Measurements from ENCODE around the gene RECQL5.
A peak's percentile ranks its signal among the peaks of the same experiment; 100 is the strongest.
"Not testable (repeated sequence)": the region's sequence is repeated elsewhere in the genome, so short reads cannot be mapped to it uniquely, and the experiment has no call there.

The RECQL5 gene

GRCh38 chr17:75602644-75603043, 64.3 kb downstream of the RECQL5 start:
- FAIRE-seq (no peak), DNase-seq (ENCODE audit: insufficient read length, low spot score) (no peak)
- TF ChIP-seq POLR2A (IDR thresholded peaks at IDR 0.05; ENCODE audit: low read depth, low read length), result no peak

GRCh38 chr17:75601057-75601987, 65.6 kb downstream of the RECQL5 start:
- DNase-seq (ENCODE audit: insufficient read length, low spot score) (peak; percentile 88), FAIRE-seq (no peak)
- TF ChIP-seq POLR2A (IDR thresholded peaks at IDR 0.05; ENCODE audit: low read depth, low read length), result no peak

DNA sequence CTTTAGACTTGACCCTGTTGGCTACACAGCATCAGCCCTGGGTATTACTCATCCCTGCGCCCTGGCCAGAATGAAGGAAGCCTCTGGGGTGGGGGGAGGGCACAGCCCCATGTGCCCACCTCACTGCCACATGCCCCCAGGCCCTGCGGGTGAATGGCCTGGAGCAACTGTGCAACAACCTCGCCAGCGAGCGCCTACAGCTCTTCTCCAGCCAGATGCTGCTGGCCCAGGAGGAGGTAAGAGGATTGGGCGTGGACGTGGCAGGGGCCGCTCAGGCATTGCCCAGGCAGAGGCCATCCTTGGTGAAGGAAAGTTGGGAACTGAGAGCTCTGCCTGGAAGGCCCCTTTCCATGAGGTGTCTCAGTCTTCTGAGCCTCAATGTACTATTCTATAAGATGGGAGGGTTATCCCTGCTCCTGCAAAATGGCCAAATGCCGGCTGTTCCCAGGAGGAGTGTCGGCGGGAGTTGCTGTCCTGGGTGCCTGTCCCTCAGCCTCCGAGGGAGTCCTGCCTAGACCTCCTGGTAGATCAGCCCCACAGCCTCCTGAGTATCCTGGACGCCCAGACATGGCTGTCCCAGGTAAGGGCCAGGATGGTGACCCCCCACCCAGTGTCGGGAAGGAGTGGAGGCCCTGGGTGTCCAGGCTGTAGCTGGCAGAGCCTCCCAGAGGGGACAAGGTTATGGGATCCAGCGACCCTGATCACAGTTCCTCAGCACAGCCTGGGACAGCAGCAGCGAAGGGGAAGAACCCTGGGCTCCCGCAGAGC, 70.5 kb downstream of the RECQL5 start:
- TF ChIP-seq POLR2A (IDR thresholded peaks at IDR 0.05; ENCODE audit: low read depth, low read length), result no peak
- DNase-seq (ENCODE audit: insufficient read length, low spot score) (no peak), FAIRE-seq (no peak)

GRCh38 chr17:75595920-75596313, 71.0 kb downstream of the RECQL5 start:
- TF ChIP-seq POLR2A (IDR thresholded peaks at IDR 0.05; ENCODE audit: low read depth, low read length), result 0 out of 2 replicates have a peak, but pooled peaks have one; percentile 15
- no peak for FAIRE-seq
- no peak for DNase-seq (ENCODE audit: insufficient read length, low spot score)

- TF ChIP-seq POLR2A (IDR thresholded peaks at IDR 0.05; ENCODE audit: low read depth, low read length), result no peak
- FAIRE-seq (no peak), DNase-seq (ENCODE audit: insufficient read length, low spot score) (no peak)
Measured at GRCh38 chr17:75595284-75595919, 71.6 kb downstream of the RECQL5 start.

DNA sequence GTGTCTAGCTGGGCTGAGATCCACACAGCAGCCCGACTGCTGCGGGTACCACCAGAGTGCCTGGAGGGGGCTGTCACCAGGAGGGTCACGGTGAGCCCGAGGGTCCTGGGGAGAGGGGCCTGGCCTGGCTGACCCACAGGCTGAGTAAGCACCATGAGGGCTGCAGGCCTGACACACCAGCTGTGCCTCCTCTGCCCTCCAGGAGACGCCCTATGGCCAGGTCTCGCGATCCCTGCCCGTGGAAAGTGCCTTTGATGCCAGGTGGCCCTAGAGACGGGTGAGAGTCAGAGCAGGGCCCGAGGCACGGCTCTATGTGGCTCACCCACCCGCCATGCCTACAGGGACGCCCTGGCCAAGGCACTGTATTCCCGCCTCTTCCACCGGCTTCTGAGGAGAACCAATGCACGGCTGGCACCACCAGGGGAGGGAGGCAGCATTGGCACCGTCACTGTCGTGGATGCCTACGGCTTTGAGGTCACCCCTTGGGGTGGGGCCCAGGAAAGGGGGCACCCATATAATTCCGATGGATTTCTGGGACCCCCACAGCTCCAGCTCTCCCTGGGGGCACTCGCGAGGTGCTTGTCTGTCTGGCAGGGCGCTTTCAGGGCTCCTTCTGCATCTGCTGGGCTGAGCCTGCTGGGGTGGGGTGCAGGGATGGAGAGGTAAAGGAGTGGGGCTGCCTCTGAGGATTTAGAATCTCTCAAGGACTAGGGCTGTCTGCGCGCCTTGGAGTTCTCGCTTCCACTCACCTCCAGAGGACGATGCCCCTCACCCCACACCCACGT, 72.3 kb downstream of the RECQL5 start:
- TF ChIP-seq POLR2A (IDR thresholded peaks at IDR 0.05; ENCODE audit: low read depth, low read length), result no peak
- no peak for FAIRE-seq
- no peak for DNase-seq (ENCODE audit: insufficient read length, low spot score)

DNA sequence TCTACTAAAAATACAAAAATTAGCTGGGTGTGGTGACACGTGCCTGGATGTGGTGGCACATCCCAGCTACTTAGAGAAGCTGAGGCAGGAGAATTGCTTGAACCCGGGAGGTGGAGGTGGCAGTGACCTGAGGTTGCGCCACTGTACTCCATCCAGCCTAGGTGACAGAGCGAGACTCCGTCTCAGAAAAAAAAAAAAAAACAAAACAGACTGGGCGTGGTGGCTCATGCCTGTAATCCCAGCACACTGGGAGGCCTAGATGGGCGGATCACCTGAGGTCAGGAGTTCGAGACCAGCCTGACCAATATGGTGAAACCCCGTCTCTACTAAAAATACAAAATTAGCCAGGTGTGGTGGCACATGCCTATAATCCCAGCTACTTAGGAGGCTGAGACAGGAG, 73.5 kb downstream of the RECQL5 start:
- DNase-seq (ENCODE audit: insufficient read length, low spot score); FAIRE-seq: not testable (repeated sequence)

DNA sequence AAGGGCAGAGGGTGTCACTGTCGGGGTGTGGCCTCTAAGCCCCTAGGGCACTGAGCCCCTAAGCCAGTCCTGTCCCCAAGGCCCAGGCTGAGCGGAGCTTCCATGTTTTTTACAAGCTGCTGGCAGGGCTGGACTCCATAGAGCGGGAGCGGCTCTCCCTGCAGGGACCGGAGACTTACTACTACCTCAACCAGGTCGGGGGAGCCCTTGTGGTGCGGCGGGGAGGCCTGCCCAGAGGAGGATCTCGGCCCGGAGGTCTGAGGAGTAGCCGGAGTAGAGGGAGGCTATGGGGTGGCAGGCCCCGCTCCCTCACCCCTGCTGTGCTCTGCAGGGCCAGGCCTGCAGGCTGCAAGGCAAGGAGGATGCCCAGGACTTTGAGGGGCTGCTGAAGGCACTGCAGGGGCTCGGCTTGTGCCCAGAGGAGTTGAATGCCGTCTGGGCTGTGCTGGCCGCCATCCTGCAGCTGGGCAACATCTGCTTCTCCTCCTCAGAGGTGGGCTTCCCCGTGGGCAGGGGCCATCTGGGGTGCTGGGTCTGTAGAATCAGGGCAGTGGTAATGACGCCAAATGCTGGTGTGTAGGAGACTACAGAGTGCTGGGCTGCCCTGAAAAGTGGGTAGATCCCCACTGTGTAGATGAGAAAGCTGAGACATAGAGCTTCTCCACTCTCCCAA, 74.5 kb downstream of the RECQL5 start:
- FAIRE-seq, result no peak
- no peak for TF ChIP-seq POLR2A (IDR thresholded peaks at IDR 0.05; ENCODE audit: low read depth, low read length)
- no peak for DNase-seq (ENCODE audit: insufficient read length, low spot score)

GRCh38 chr17:75591722-75592302, 75.1 kb downstream of the RECQL5 start:
- FAIRE-seq (no peak), DNase-seq (ENCODE audit: insufficient read length, low spot score) (no peak)
- no peak for TF ChIP-seq POLR2A (IDR thresholded peaks at IDR 0.05; ENCODE audit: low read depth, low read length)

GRCh38 chr17:75590849-75591721, 75.9 kb downstream of the RECQL5 start:
- DNase-seq (ENCODE audit: insufficient read length, low spot score) (no peak), FAIRE-seq (no peak)
- no peak for TF ChIP-seq POLR2A (IDR thresholded peaks at IDR 0.05; ENCODE audit: low read depth, low read length)

GRCh38 chr17:75590314-75590761, 76.6 kb downstream of the RECQL5 start:
- DNase-seq (ENCODE audit: insufficient read length, low spot score) (no peak), FAIRE-seq (no peak)
- TF ChIP-seq POLR2A (IDR thresholded peaks at IDR 0.05; ENCODE audit: low read depth, low read length), result no peak

DNA sequence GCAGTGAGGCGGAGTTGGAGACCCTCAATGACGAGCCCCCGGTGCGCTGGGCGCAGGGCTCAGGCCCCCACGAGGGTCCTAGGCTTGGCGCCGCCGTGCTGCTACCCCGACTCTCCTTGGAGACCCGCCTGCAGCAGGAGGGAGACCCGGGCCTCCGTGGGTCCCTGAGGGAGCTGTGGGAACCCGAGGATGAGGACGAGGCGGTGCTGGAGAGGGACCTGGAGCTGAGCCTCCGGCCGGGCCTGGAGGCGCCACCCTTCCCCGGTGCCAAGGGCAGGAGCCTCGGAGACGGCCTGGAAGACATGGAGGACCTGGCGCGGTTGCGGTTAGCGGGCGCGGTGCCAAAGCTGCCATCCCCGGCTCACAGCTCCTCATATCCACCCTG, 77.0 kb downstream of the RECQL5 start:
- TF ChIP-seq POLR2A (IDR thresholded peaks at IDR 0.05; ENCODE audit: low read depth, low read length), result no peak
- FAIRE-seq, result no peak
- DNase-seq (ENCODE audit: insufficient read length, low spot score), result no peak
